Lower leg skin (tissue), 3 donors: Measurements from ENCODE around the gene TTYH3.

Experiments
- POLR2A ChIP-seq, 2 donors: fragments of 450-650 bp; IDR thresholded peaks; one replicate each; pipeline ENCODE4 v1.6.1; 2016 to 2017; ENCODE audit warnings: antibody characterized with exemption in 2 of 2, mild to moderate bottlenecking in 1 of 2, moderate library complexity in 1 of 2
- TF ChIP-seq, protein P1 (sequence below), 3 donors: fragments of 450-650 bp; IDR thresholded peaks; one replicate each; pipeline ENCODE4 v1.5.1; 2016; ENCODE audit warnings: antibody characterized with exemption in 3 of 3, mild to moderate bottlenecking in 3 of 3, moderate library complexity in 2 of 3

DNA sequence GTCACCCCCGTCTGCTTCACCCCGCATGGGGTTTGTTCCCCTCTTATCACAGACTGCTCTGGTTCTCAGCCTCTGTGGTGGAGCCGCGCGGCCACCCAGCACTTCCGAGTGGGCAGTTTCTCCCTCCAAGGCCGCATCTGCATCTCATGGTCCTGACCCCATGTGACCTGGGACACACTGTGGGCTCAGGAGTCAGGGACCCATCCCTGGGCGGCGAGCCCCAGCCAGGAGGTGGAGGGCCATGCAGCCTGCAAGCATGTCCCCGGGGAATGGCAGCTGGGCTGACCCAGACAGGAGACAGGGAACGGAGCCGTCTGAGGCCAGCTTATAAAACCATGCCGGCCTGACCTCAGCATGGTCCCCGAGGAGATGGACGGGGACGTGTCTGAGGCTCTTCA, 25.2 kb upstream of the TTYH3 start:
- TF ChIP-seq, protein P1, sequence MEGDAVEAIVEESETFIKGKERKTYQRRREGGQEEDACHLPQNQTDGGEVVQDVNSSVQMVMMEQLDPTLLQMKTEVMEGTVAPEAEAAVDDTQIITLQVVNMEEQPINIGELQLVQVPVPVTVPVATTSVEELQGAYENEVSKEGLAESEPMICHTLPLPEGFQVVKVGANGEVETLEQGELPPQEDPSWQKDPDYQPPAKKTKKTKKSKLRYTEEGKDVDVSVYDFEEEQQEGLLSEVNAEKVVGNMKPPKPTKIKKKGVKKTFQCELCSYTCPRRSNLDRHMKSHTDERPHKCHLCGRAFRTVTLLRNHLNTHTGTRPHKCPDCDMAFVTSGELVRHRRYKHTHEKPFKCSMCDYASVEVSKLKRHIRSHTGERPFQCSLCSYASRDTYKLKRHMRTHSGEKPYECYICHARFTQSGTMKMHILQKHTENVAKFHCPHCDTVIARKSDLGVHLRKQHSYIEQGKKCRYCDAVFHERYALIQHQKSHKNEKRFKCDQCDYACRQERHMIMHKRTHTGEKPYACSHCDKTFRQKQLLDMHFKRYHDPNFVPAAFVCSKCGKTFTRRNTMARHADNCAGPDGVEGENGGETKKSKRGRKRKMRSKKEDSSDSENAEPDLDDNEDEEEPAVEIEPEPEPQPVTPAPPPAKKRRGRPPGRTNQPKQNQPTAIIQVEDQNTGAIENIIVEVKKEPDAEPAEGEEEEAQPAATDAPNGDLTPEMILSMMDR (IDR thresholded peaks at IDR 0.05), result no peak
- TF ChIP-seq POLR2A (IDR thresholded peaks at IDR 0.05), result no peak
